ENCODE data around the gene FRS3. TPM values are rescaled to one million over a fixed set of nuclear protein-coding genes. Genes with fewer than 3 reads are reported as not detected.

Gene FRS3
- total and polyA plus RNA-seq, 2 of the 8 experiments (the other 6 are each of a cell fraction or from before 2014, with no cell fraction given) = 3.4 to 4.4 TPM

DNA sequence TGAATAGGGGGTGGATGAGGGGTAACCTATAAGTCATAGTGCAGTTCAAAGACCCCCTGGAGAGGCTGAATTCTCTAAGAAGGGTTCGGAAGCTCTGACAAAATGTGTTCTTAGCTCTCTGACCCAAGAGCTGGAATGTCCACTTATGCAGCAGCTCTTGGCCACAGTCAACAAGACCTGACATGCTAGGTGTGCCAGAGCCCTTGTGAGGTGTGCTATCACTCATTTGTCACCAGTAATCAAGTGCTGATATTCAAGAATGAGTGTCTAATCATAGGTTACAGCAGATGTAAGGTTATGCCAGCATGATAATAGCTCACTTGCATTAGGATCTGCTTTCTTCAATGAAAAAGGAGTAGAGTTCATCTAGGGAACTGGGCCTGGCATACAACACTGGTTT lies 35.9 kb upstream of the FRS3 start:
- no peak overlapping the region for H3K4me3 ChIP-seq (ENCODE audit: extremely low read depth in 1 of 4, insufficient read depth in 2 of 4, low read depth in 3 of 4, low read length in 4 of 4)
- no peak overlapping the region for H2AFZ ChIP-seq (ENCODE audit: low read length)
- WGBS, 2 experiments (ENCODE audit: extremely low coverage in 1 of 2, insufficient coverage in 1 of 2, insufficient read length in 1 of 2, insufficient replicate concordance in 2 of 2, low coverage in 1 of 2, low lambda C conversion rate in 2 of 2, missing lambda C conversion rate in 1 of 2) = 83% methylated on average over 1 of the region's 1 CpG; no CpG with 5 or more reads in 1 of the 2 experiments
- FAIRE-seq = no peak
- no peak overlapping the region for H3K18ac ChIP-seq (ENCODE audit: extremely low read depth, low read length)
- H3K23ac ChIP-seq (ENCODE audit: insufficient read length) = no peak overlapping the region
- H3K4me1 ChIP-seq (replicated peaks in 1 of 4; ENCODE audit: control insufficient read depth in 3 of 4, insufficient read depth in 4 of 4, low read length in 3 of 4) = no peaks in the 10 kb centered on the region
- H2BK20ac ChIP-seq (ENCODE audit: low read length) = no peak overlapping the region
- H3K27me3 ChIP-seq (replicated peaks in 1 of 4; ENCODE audit: control insufficient read depth in 3 of 4, extremely low read depth in 1 of 4, insufficient read depth in 3 of 4, low read length in 3 of 4) = no peaks in the 10 kb centered on the region
- no peaks in the 10 kb centered on the region for H3K23me2 ChIP-seq (ENCODE audit: low read depth, low read length)
- no peaks in the 10 kb centered on the region for H4K20me1 ChIP-seq (replicated peaks in 1 of 2; ENCODE audit: control insufficient read depth in 1 of 2, insufficient read depth in 2 of 2, low read length in 2 of 2)
- ChIA-PET POLR2A (ENCODE audit: partially characterized antibody) (no interaction called here), CTCF (ENCODE audit: partially characterized antibody) (interaction anchor here (1.0 to 3.1 kb wide), 7 partner anchors 10 to 354 kb away, joined by 3 to 11 read pairs (median 3); no protein-coding TSS in a partner anchor)
- H2BK12ac ChIP-seq (ENCODE audit: low read depth, low read length) = no peak overlapping the region
- H2BK15ac ChIP-seq (ENCODE audit: low read length) = no peak overlapping the region
- H3K4ac ChIP-seq (replicated peaks; ENCODE audit: insufficient read length, low read depth, low read length) = no peak overlapping the region
- no peaks in the 10 kb centered on the region for H3K79me1 ChIP-seq (ENCODE audit: low read depth, low read length)
- no peaks in the 10 kb centered on the region for H3K9me3 ChIP-seq (ENCODE audit: insufficient read depth in 2 of 2, low read depth in 1 of 2, low read length in 1 of 2)
- no peak overlapping the region for H3K56ac ChIP-seq (replicated peaks; ENCODE audit: insufficient read length, low read depth, low read length)
- no peaks in the 10 kb centered on the region for H3K79me2 ChIP-seq (ENCODE audit: control insufficient read depth in 1 of 2, insufficient read depth in 2 of 2, low read length in 2 of 2)
- H3K27ac ChIP-seq (ENCODE audit: low read depth, low read length) = no peak overlapping the region
- no peak overlapping the region for H3K4me2 ChIP-seq (ENCODE audit: insufficient read depth in 1 of 2, low read depth in 2 of 2, low read length in 2 of 2)
- no peak for DNase-seq (ENCODE audit: low read depth in 1 of 2, low spot score in 2 of 2)
- no peak overlapping the region for H4K91ac ChIP-seq (replicated peaks; ENCODE audit: insufficient read length, low read length)
- no peaks in the 10 kb centered on the region; a peak in 1 of 8 replicates for H3K36me3 ChIP-seq (ENCODE audit: control insufficient read depth in 2 of 4, insufficient read depth in 4 of 4, low read length in 3 of 4)
- no peak overlapping the region; the same call in 1 of the 2 replicates for H4K8ac ChIP-seq (ENCODE audit: extremely low read depth, insufficient read depth, low read length)
- no peak overlapping the region for H4K5ac ChIP-seq (ENCODE audit: insufficient read length, low read depth, low read length)
- H2BK120ac ChIP-seq (replicated peaks; ENCODE audit: low read depth, low read length) = no peak overlapping the region
- H2AK5ac ChIP-seq (ENCODE audit: low read depth, low read length) = no peak overlapping the region
- no peak overlapping the region for H3K9ac ChIP-seq (replicated peaks in 1 of 4; ENCODE audit: extremely low read depth in 1 of 4, low read depth in 3 of 4, low read length in 3 of 4)
- no peak overlapping the region for H2BK5ac ChIP-seq (ENCODE audit: low read depth, low read length)
- H3K14ac ChIP-seq (ENCODE audit: insufficient read length) = no peak overlapping the region
- TF ChIP-seq POLR2AphosphoS5 (IDR thresholded peaks at IDR 0.05; ENCODE audit: low read depth, low read length) (no peak), SP1 (IDR thresholded peaks at IDR 0.05; ENCODE audit: low read depth, low read length) (no peak), BCL11A (IDR thresholded peaks at IDR 0.05; ENCODE audit: low read depth in 2 of 2, low read length in 2 of 2) (no peak), CBX5 (IDR thresholded peaks at IDR 0.05; ENCODE audit: low read depth, low read length) (no peak), RXRA (IDR thresholded peaks at IDR 0.05; ENCODE audit: insufficient read depth, low read depth, low read length) (no peak), YY1 (IDR thresholded peaks at IDR 0.05; ENCODE audit: low read depth, low read length) (no peak), KDM5A (IDR thresholded peaks at IDR 0.05; ENCODE audit: low read length) (no peak), GABPA (IDR thresholded peaks at IDR 0.05; ENCODE audit: borderline replicate concordance, insufficient read depth, low read length) (no peak), SIN3A (conservative IDR thresholded peaks at IDR 0.05 in 1 of 2, IDR thresholded peaks at IDR 0.05 in 1 of 2; ENCODE audit: low read depth in 1 of 2, low read length in 2 of 2) (no peak), RFX5 (IDR thresholded peaks at IDR 0.05; ENCODE audit: borderline replicate concordance, low read depth, low read length) (no peak), CTBP2 (IDR thresholded peaks at IDR 0.05; ENCODE audit: borderline replicate concordance, insufficient read depth, insufficient read length, low read length) (no peak), SP4 (IDR thresholded peaks at IDR 0.05; ENCODE audit: low read length) (no peak), TAF1 (IDR thresholded peaks at IDR 0.05; ENCODE audit: low read depth, low read length) (no peak), CHD1 (IDR thresholded peaks at IDR 0.05; ENCODE audit: low read depth, low read length) (no peak), SUZ12 (IDR thresholded peaks at IDR 0.05; ENCODE audit: low read length) (no peak), JUN (IDR thresholded peaks at IDR 0.05; ENCODE audit: low read depth, low read length) (no peak)
